GM18909 (cell line): ENCODE results near the gene SOWAHA.
"Not testable (repeated sequence)": the region's sequence is repeated elsewhere in the genome, so short reads cannot be mapped to it uniquely, and the experiment has no call there.

Experiments used
- ATAC-seq: cut with Tn5 transposase; IDR thresholded peaks from one replicate; pipeline ENCODE4 v1.9.1; 2021; ENCODE audit warnings: mild to moderate bottlenecking; ENCODE audit not compliant: unreplicated experiment, poor library complexity

The SOWAHA gene

GRCh38 chr5:132805872-132806271, 7.2 kb upstream of the SOWAHA start:
- not testable (repeated sequence) for ATAC-seq

- not testable (repeated sequence) for ATAC-seq
Measured at GRCh38 chr5:132806804-132807162, 6.3 kb upstream of the SOWAHA start.

- no peak for ATAC-seq
Measured at GRCh38 chr5:132807163-132807838, 5.8 kb upstream of the SOWAHA start.

GRCh38 chr5:132808448-132808847, 4.7 kb upstream of the SOWAHA start:
- no peak for ATAC-seq

GRCh38 chr5:132808866-132809265, 4.2 kb upstream of the SOWAHA start:
- ATAC-seq: no peak

- no peak for ATAC-seq
Measured at GRCh38 chr5:132810605-132811004, 2.5 kb upstream of the SOWAHA start.

GRCh38 chr5:132812123-132812765, 858 bp upstream of the SOWAHA start:
- no peak for ATAC-seq

- ATAC-seq: no peak
Measured at GRCh38 chr5:132813599-132814502, 749 bp downstream of the SOWAHA start.

GRCh38 chr5:132814503-132815294, 1.6 kb downstream of the SOWAHA start:
- no peak for ATAC-seq

GRCh38 chr5:132815454-132815853, 2.4 kb downstream of the SOWAHA start:
- ATAC-seq: no peak

GRCh38 chr5:132816083-132816482, 3.0 kb downstream of the SOWAHA start:
- ATAC-seq: no peak

GRCh38 chr5:132816554-132816953, 3.5 kb downstream of the SOWAHA start:
- no peak for ATAC-seq

GRCh38 chr5:132817011-132817410, 3.9 kb downstream of the SOWAHA start:
- no peak for ATAC-seq

- ATAC-seq: no peak
Measured at GRCh38 chr5:132819468-132819867, 6.4 kb downstream of the SOWAHA start.

- ATAC-seq: peak; percentile 76
Measured at GRCh38 chr5:132820162-132820754, 7.2 kb downstream of the SOWAHA start.

GRCh38 chr5:132821350-132821749, 8.2 kb downstream of the SOWAHA start:
- ATAC-seq: no peak

GRCh38 chr5:132821791-132822190, 8.7 kb downstream of the SOWAHA start:
- no peak for ATAC-seq

- ATAC-seq: no peak
Measured at GRCh38 chr5:132822650-132823480, 9.8 kb downstream of the SOWAHA start.

- ATAC-seq: no peak
Measured at GRCh38 chr5:132823481-132824050, 10.5 kb downstream of the SOWAHA start.
